ENCODE results near the gene IRX4.

DNA sequence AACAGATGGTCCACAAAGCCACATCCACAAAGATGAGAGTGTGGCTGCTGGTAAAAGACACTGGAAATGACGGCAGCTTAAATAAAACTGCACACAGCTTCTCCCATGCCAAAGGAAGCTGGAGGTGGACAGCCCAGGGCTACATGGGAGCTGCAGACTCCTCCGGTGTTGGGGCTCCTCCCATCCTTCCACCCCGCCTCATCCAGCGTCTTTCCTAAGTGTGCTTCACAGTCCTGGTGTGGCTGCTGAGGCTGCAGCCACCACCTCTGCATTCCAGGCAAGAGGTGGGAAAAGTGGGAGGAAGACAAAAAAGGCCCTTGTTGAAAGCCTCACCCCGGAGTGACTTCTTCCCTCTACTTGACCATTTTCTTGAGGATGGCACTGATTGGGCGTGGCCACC lies 37.0 kb upstream of the IRX4 start:
- TF ChIP-seq CTCF (IDR thresholded peaks at IDR 0.05; ENCODE audit: borderline replicate concordance, extremely low read depth, low read length, poor library complexity, severe bottlenecking) (no peak), EZH2 (IDR thresholded peaks at IDR 0.05; ENCODE audit: borderline replicate concordance, low read depth, low read length, severe bottlenecking) (no peak)

All from DND-41 (cell line).